HCT116 (cell line): ENCODE data around the gene GRIP1. TPM values are rescaled to one million over a fixed set of nuclear protein-coding genes. Genes with fewer than 3 reads are reported as not detected.

ENCODE experiments used
- ATAC-seq: fragments of 200-7000 bp; cut with Tn5 transposase; 2 replicates; pipeline ENCODE4 v1.9.1; 2020; ENCODE audit warnings: mild to moderate bottlenecking, moderate library complexity
- BruUV-seq: library from RNA; stranded (reverse); fragments of 400-500 nt; replicated peaks from 2 replicates; lab custom pipeline; 2021; lab: Mats Ljungman, UMichigan
- CTCF ChIA-PET: fragments of 300-600 bp; sonication (Branson Sonifier 250); formaldehyde crosslinking; loops from one replicate; lab custom pipeline; 2021; ENCODE audit warnings: antibody characterized with exemption; lab: Charles Lee
- POLR2A ChIA-PET: fragments of 300-600, 350-600 bp; sonication (Branson Sonifier 250); formaldehyde crosslinking; loops from one replicate; lab custom pipeline; 2021; ENCODE audit warnings: antibody characterized with exemption; lab: Charles Lee
- RAD21 ChIA-PET, 2 experiments: fragments of 300-600 bp; sonication (Branson Sonifier 250); formaldehyde crosslinking; loops; one replicate each; lab custom pipeline; 2023; ENCODE audit warnings: low total read pairs in 2 of 2; ENCODE audit not compliant: uncharacterized antibody in 2 of 2, unreplicated experiment in 2 of 2, low non-redundant PET in 1 of 2; lab: Charles Lee
- DNase-seq: peaks from one replicate; pipeline ENCODE4 v3.0.0-alpha.2; 2010; ENCODE audit warnings: low read depth, low spot score
- H2AFZ ChIP-seq: fragments of 200-600 bp; shearing (Covaris generic), sonication (generic); 2 replicates; pipeline ENCODE4 v1.6.1; 2017; ENCODE audit warnings: low read depth, mixed run types, mixed read lengths, antibody characterized with exemption, low read length; ENCODE audit not compliant: poor library complexity, severe bottlenecking
- H3K27ac ChIP-seq: 2 replicates; pipeline ENCODE4 v1.5.1; 2012; ENCODE audit warnings: low read depth, low read length
- H3K27me3 ChIP-seq: fragments of 200-600 bp; sonication (generic); 2 replicates; pipeline ENCODE4 v1.6.1; 2016; ENCODE audit warnings: mixed run types, low read length, mixed read lengths; ENCODE audit not compliant: insufficient read depth
- H3K36me3 ChIP-seq, 2 experiments: fragments of 200-500 bp in 1 of 2; fragments of 200-600 bp in 1 of 2; sonication (Bioruptor generic) in 1 of 2; sonication (generic) in 1 of 2; 2 replicates each; pipeline versions ENCODE4 v1.5.1 to v1.6.1; 2014 to 2016; ENCODE audit warnings: low read length in 2 of 2, inconsistent platforms in 1 of 2, mixed read lengths in 1 of 2, mixed run types in 1 of 2; ENCODE audit not compliant: insufficient read depth in 2 of 2, control insufficient read depth in 1 of 2
- H3K4me1 ChIP-seq, 2 experiments: fragments of 200-600 bp in 1 of 2; sonication (generic) in 1 of 2; 2 replicates each; pipeline versions ENCODE4 v1.5.1 to v1.6.1; 2012 to 2017; ENCODE audit warnings: low read length in 2 of 2, inconsistent platforms in 1 of 2, mild to moderate bottlenecking in 1 of 2, mixed read lengths in 1 of 2, mixed run types in 1 of 2, moderate library complexity in 1 of 2; ENCODE audit not compliant: insufficient read depth in 2 of 2, control insufficient read depth in 1 of 2
- H3K4me2 ChIP-seq: fragments of 200-600 bp; sonication (generic); 2 replicates; pipeline ENCODE4 v1.6.1; 2017; ENCODE audit warnings: mixed run types, low read length, mixed read lengths
- H3K4me3 ChIP-seq, 2 experiments: fragments of 200-600 bp in 1 of 2; sonication (generic) in 1 of 2; replicated peaks in 1 of 2; 2 replicates each; pipeline ENCODE4 v1.5.1; 2011 to 2016; ENCODE audit warnings: low read length in 2 of 2, control low read depth in 1 of 2, low read depth in 1 of 2, mild to moderate bottlenecking in 1 of 2, mixed read lengths in 1 of 2, mixed run types in 1 of 2
- H3K79me2 ChIP-seq: fragments of 200-600 bp; sonication (generic); 2 replicates; pipeline ENCODE4 v1.6.1; 2017; ENCODE audit warnings: mild to moderate bottlenecking, mixed run types, low read length, moderate library complexity, mixed read lengths; ENCODE audit not compliant: insufficient read depth
- H3K9ac ChIP-seq: fragments of 200-600 bp; sonication (generic); 2 replicates; pipeline ENCODE4 v1.6.1; 2016; ENCODE audit warnings: low read length, mixed read lengths
- H3K9me2 ChIP-seq: fragments of 200-600 bp; sonication (generic), shearing (Covaris generic); 2 replicates; pipeline ENCODE4 v1.6.1; 2017; ENCODE audit warnings: mixed run types, mild to moderate bottlenecking, moderate library complexity; ENCODE audit not compliant: insufficient read depth
- H3K9me3 ChIP-seq, 2 experiments: fragments of 200-500 bp in 1 of 2; fragments of 200-600 bp in 1 of 2; sonication (Bioruptor generic) in 1 of 2; sonication (generic) in 1 of 2; 2 replicates each; pipeline ENCODE4 v1.6.1; 2014 to 2017; ENCODE audit warnings: low read length in 2 of 2, mixed read lengths in 2 of 2, inconsistent platforms in 1 of 2, low read depth in 1 of 2, mild to moderate bottlenecking in 1 of 2, mixed run types in 1 of 2, moderate library complexity in 1 of 2; ENCODE audit not compliant: control insufficient read depth in 1 of 2, insufficient read depth in 1 of 2
- H4K20me1 ChIP-seq: fragments of 200-600 bp; sonication (generic), shearing (Covaris generic); 2 replicates; pipeline ENCODE4 v1.6.1; 2017; ENCODE audit warnings: mixed run types, mild to moderate bottlenecking, moderate library complexity; ENCODE audit not compliant: insufficient read depth
- CBX3 ChIP-seq: IDR thresholded peaks from 2 replicates; pipeline ENCODE4 v1.6.1; 2012; ENCODE audit warnings: low read depth
- CEBPB ChIP-seq: IDR thresholded peaks from 2 replicates; pipeline ENCODE4 v1.6.1; 2012; ENCODE audit warnings: low read depth
- CTCF ChIP-seq, 3 experiments: fragments of 200-600 bp in 1 of 3; sonication (generic) in 1 of 3; IDR thresholded peaks in 2 of 3; conservative IDR thresholded peaks in 1 of 3; 2 replicates each; pipeline ENCODE4 v1.5.1; 2012 to 2017; ENCODE audit warnings: low read depth in 2 of 3, low read length in 2 of 3, antibody characterized with exemption in 1 of 3, borderline replicate concordance in 1 of 3, control low read depth in 1 of 3, mild to moderate bottlenecking in 1 of 3, mixed read lengths in 1 of 3, mixed run types in 1 of 3, moderate library complexity in 1 of 3; ENCODE audit not compliant: insufficient read depth in 1 of 3
- EGR1 ChIP-seq: IDR thresholded peaks from 2 replicates; pipeline ENCODE4 v1.6.1; 2012; ENCODE audit warnings: low read depth
- EZH2 ChIP-seq: fragments of 200-600 bp; sonication (generic); IDR thresholded peaks from 2 replicates; pipeline ENCODE4 v1.6.1; 2017; ENCODE audit warnings: antibody characterized with exemption, mixed run types
- EZH2phosphoT487 ChIP-seq: fragments of 200-600 bp; IDR thresholded peaks from 2 replicates; pipeline ENCODE4 v1.6.1; 2018; ENCODE audit warnings: antibody characterized with exemption, borderline replicate concordance
- FOSL1 ChIP-seq: IDR thresholded peaks from 2 replicates; pipeline ENCODE4 v1.6.1; 2012; ENCODE audit warnings: low read depth
- JUND ChIP-seq: IDR thresholded peaks from 2 replicates; pipeline ENCODE4 v1.6.1; 2012
- POLR2A ChIP-seq: IDR thresholded peaks from 2 replicates; pipeline ENCODE4 v1.7.0; 2011; ENCODE audit warnings: borderline replicate concordance; ENCODE audit not compliant: insufficient read depth, insufficient read length; ENCODE audit errors: extremely low read depth
- SIN3A ChIP-seq: IDR thresholded peaks from 2 replicates; pipeline ENCODE4 v1.6.1; 2012; ENCODE audit warnings: low read depth
- SP1 ChIP-seq: IDR thresholded peaks from 2 replicates; pipeline ENCODE4 v1.6.1; 2012; ENCODE audit warnings: low read depth
- SRF ChIP-seq: IDR thresholded peaks from 2 replicates; pipeline ENCODE4 v1.6.1; 2012; ENCODE audit warnings: low read depth
- TCF7L2 ChIP-seq: IDR thresholded peaks from 2 replicates; pipeline ENCODE4 v1.7.0; 2011; ENCODE audit warnings: borderline replicate concordance, inconsistent platforms; ENCODE audit not compliant: insufficient read depth, insufficient read length; ENCODE audit errors: extremely low read depth
- YY1 ChIP-seq: IDR thresholded peaks from 2 replicates; pipeline ENCODE4 v1.6.1; 2011; ENCODE audit warnings: low read length, low read depth, moderate library complexity, mild to moderate bottlenecking; ENCODE audit not compliant: insufficient replicate concordance; ENCODE audit errors: extremely low read depth
- ZFX ChIP-seq: fragments of 450-650 bp; IDR thresholded peaks from 2 replicates; pipeline ENCODE4 v1.6.1; 2017
- ZNF274 ChIP-seq: fragments of 200-500 bp; sonication (Bioruptor generic); IDR thresholded peaks from 2 replicates; pipeline ENCODE4 v1.6.1; 2014; ENCODE audit warnings: mild to moderate bottlenecking, low read depth, low read length, inconsistent platforms
- intact Hi-C: fragments of 100-400 bp; cut with micrococcal nuclease; formaldehyde crosslinking; loops from 2 replicates; pipeline ENCODE4 v1.10.0; 2022
- total RNA-seq: library from RNA; stranded (reverse); gene quantifications from one replicate; pipeline ENCODE4 v1.2.1, GENCODE V29; 2021; ENCODE audit not compliant: unreplicated experiment
- TF ChIP-seq, protein P1 (sequence below): IDR thresholded peaks from 2 replicates; pipeline ENCODE4 v1.6.1; 2012

Gene GRIP1
- total RNA-seq, 1 experiment from 2014 or later = not detected

- H3K9ac ChIP-seq = no peak overlapping the region
- ATAC-seq = no peak
- TF ChIP-seq JUND (no peak), CBX3 (no peak), SIN3A (no peak), YY1 (no peak), EGR1 (no peak), FOSL1 (no peak), EZH2phosphoT487 (no peak)
- TF ChIP-seq, protein P1, sequence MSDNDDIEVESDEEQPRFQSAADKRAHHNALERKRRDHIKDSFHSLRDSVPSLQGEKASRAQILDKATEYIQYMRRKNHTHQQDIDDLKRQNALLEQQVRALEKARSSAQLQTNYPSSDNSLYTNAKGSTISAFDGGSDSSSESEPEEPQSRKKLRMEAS = no peak
- TF ChIP-seq, all 23 proteins: peak for 0
Observed at GRCh38 chr12:66345956-66346355, 332.9 kb downstream of the GRIP1 start.

GRCh38 chr12:66345212-66345611 is 333.7 kb downstream of the GRIP1 start:
- CTCF ChIA-PET = no interaction called here
- no peak for ATAC-seq
- no TSS peak for BruUV-seq

More at GRCh38 chr12:66345956-66346355, 332.9 kb downstream of the GRIP1 start:
- ChIA-PET CTCF (no interaction called here), POLR2A (no interaction called here), RAD21 (no interaction called here)
- Histone ChIP-seq H3K27me3 (no peaks in the 10 kb centered on the region), H3K9me3 (no peaks in the 10 kb centered on the region), H3K27ac (no peak overlapping the region), H3K79me2 (no peaks in the 10 kb centered on the region), H2AFZ (no peak overlapping the region), H3K4me2 (no peak overlapping the region), H3K36me3 (no peaks in the 10 kb centered on the region), H3K4me3 (no peak overlapping the region), H3K9me2 (no peaks in the 10 kb centered on the region), H4K20me1 (no peaks in the 10 kb centered on the region), H3K4me1 (no peaks in the 10 kb centered on the region)
- intact Hi-C loops = no loop called here
- BruUV-seq = no TSS peak
- no peak for DNase-seq

More at GRCh38 chr12:66345212-66345611, 333.7 kb downstream of the GRIP1 start:
- DNase-seq = no peak
- intact Hi-C loops = no loop called here
- POLR2A ChIA-PET = no interaction called here
- H3K36me3 ChIP-seq = no peaks in the 10 kb centered on the region
- H3K4me2 ChIP-seq = no peak overlapping the region
- H4K20me1 ChIP-seq = no peaks in the 10 kb centered on the region
- H2AFZ ChIP-seq = no peak overlapping the region
- no peaks in the 10 kb centered on the region for H3K9me3 ChIP-seq
- H3K9me2 ChIP-seq = no peaks in the 10 kb centered on the region
- no peak overlapping the region for H3K27ac ChIP-seq
- H3K27me3 ChIP-seq = no peaks in the 10 kb centered on the region
- RAD21 ChIA-PET = no interaction called here
- no peak overlapping the region for H3K9ac ChIP-seq
- TF ChIP-seq FOSL1 (no peak), EZH2phosphoT487 (no peak), TCF7L2 (no peak), CEBPB (no peak), CTCF (IDR thresholded peaks at IDR 0.05 in 2 of 3, conservative IDR thresholded peaks at IDR 0.05 in 1 of 3; ENCODE audit: borderline replicate concordance in 1 of 3, insufficient read depth in 1 of 3, low read depth in 2 of 3, low read length in 2 of 3) (no peak), SRF (no peak), EGR1 (no peak), ZFX (no peak), SP1 (no peak), POLR2A (no peak), ZNF274 (no peak), CBX3 (no peak), EZH2 (no peak)
- H3K4me3 ChIP-seq = no peak overlapping the region
- no peaks in the 10 kb centered on the region for H3K4me1 ChIP-seq
- H3K79me2 ChIP-seq = no peaks in the 10 kb centered on the region
